ENCODE data around the gene CDKN2D. TPM values are rescaled to one million over a fixed set of nuclear protein-coding genes. Genes with fewer than 3 reads are reported as not detected.

Gene CDKN2D
- total RNA-seq, 1 donor from 2014 or later: 3.4 TPM

- no peak overlapping the region for H3K4me3 Mint-ChIP-seq
- H3K27me3 Mint-ChIP-seq (ENCODE audit: insufficient read depth, low read depth): no peaks in the 10 kb centered on the region
- H3K9me3 Mint-ChIP-seq: no peaks in the 10 kb centered on the region
- H3K36me3 ChIP-seq: no peaks in the 10 kb centered on the region
- H2AFZ ChIP-seq (replicated peaks): no peak overlapping the region
- peaks cover 16% of the 10 kb centered on the region for H3K36me3 Mint-ChIP-seq
- no peak overlapping the region for H3K27ac Mint-ChIP-seq
- no peak overlapping the region for H3K4me3 ChIP-seq
- no peak overlapping the region for H3K4me2 ChIP-seq
- no peak for TF ChIP-seq EZH2phosphoT487 (IDR thresholded peaks at IDR 0.05)
- no peak for TF ChIP-seq EZH2 (IDR thresholded peaks at IDR 0.05)
- TF ChIP-seq CTCF (IDR thresholded peaks at IDR 0.05): no peak
- H3K9ac ChIP-seq: no peak overlapping the region
- no peaks in the 10 kb centered on the region for H3K27me3 ChIP-seq
- H4K20me1 ChIP-seq (ENCODE audit: low read depth): no peaks in the 10 kb centered on the region
- H3K79me2 ChIP-seq (ENCODE audit: low read depth): no peaks in the 10 kb centered on the region
- no peaks in the 10 kb centered on the region for H3K4me1 Mint-ChIP-seq
- peaks cover 14% of the 10 kb centered on the region for H3F3A ChIP-seq (ENCODE audit: low read depth)
- H3K4me1 ChIP-seq: no peaks in the 10 kb centered on the region
- no peak for DNase-seq (ENCODE audit: low spot score)
- H3K27ac ChIP-seq: no peak overlapping the region
- H3K9me3 ChIP-seq (ENCODE audit: low read depth): no peaks in the 10 kb centered on the region
These were observed 11.1 kb downstream of the CDKN2D start for GRCh38 chr19:10557603-10558197.

GRCh38 chr19:10555610-10555973 is 13.2 kb downstream of the CDKN2D start:
- no peaks in the 10 kb centered on the region for H4K20me1 ChIP-seq (ENCODE audit: low read depth)
- H3K9ac ChIP-seq: no peak overlapping the region
- no peaks in the 10 kb centered on the region for H3K79me2 ChIP-seq (ENCODE audit: low read depth)
- H3K27ac Mint-ChIP-seq: no peak overlapping the region
- no peak for DNase-seq (ENCODE audit: low spot score)
- no peaks in the 10 kb centered on the region for H3K27me3 Mint-ChIP-seq (ENCODE audit: insufficient read depth, low read depth)
- no peaks in the 10 kb centered on the region for H3K9me3 Mint-ChIP-seq
- H3K27me3 ChIP-seq: no peaks in the 10 kb centered on the region
- H3K4me3 ChIP-seq: no peak overlapping the region
- H3K36me3 ChIP-seq: no peaks in the 10 kb centered on the region
- H3K4me1 Mint-ChIP-seq: no peaks in the 10 kb centered on the region
- no peaks in the 10 kb centered on the region for H3K4me1 ChIP-seq
- peaks cover 21% of the 10 kb centered on the region for H3K36me3 Mint-ChIP-seq
- TF ChIP-seq EZH2phosphoT487 (IDR thresholded peaks at IDR 0.05) (no peak), CTCF (IDR thresholded peaks at IDR 0.05) (no peak), EZH2 (IDR thresholded peaks at IDR 0.05) (no peak)
- peaks cover 22% of the 10 kb centered on the region for H3F3A ChIP-seq (ENCODE audit: low read depth)
- no peak overlapping the region for H3K27ac ChIP-seq
- no peak overlapping the region for H2AFZ ChIP-seq (replicated peaks)
- H3K4me3 Mint-ChIP-seq: no peak overlapping the region
- H3K9me3 ChIP-seq (ENCODE audit: low read depth): no peaks in the 10 kb centered on the region
- no peak overlapping the region for H3K4me2 ChIP-seq

GRCh38 chr19:10554760-10555609 is 13.8 kb downstream of the CDKN2D start:
- Mint-ChIP-seq H3K4me3 (peak overlapping the region; percentile 24), H3K27me3 (ENCODE audit: insufficient read depth, low read depth) (no peaks in the 10 kb centered on the region), H3K27ac (no peak overlapping the region), H3K9me3 (no peaks in the 10 kb centered on the region), H3K4me1 (no peaks in the 10 kb centered on the region), H3K36me3 (peaks cover 24% of the 10 kb centered on the region)
- Histone ChIP-seq H3K4me3 (no peak overlapping the region), H2AFZ (replicated peaks) (no peak overlapping the region), H3K9me3 (ENCODE audit: low read depth) (no peaks in the 10 kb centered on the region), H3K27ac (no peak overlapping the region), H3K4me1 (no peaks in the 10 kb centered on the region), H3F3A (ENCODE audit: low read depth) (peaks cover 22% of the 10 kb centered on the region), H3K27me3 (no peaks in the 10 kb centered on the region), H3K36me3 (no peaks in the 10 kb centered on the region), H3K79me2 (ENCODE audit: low read depth) (no peaks in the 10 kb centered on the region), H3K4me2 (no peak overlapping the region), H4K20me1 (ENCODE audit: low read depth) (no peaks in the 10 kb centered on the region), H3K9ac (no peak overlapping the region)
- TF ChIP-seq EZH2phosphoT487 (IDR thresholded peaks at IDR 0.05) (no peak), EZH2 (IDR thresholded peaks at IDR 0.05) (no peak), CTCF (IDR thresholded peaks at IDR 0.05) (no peak)
- no peak for DNase-seq (ENCODE audit: low spot score)
